GM21717 (cell line): ENCODE measurements around the gene TP53I13.

ENCODE experiments used
- ATAC-seq: cut with Tn5 transposase; IDR thresholded peaks from one replicate; pipeline ENCODE4 v1.9.1; 2021; ENCODE audit warnings: mild to moderate bottlenecking, moderate library complexity; ENCODE audit not compliant: unreplicated experiment

Gene TP53I13

GRCh38 chr17:29591737-29592608 lies 23.5 kb downstream of the TP53I13 start:
- ATAC-seq = no peak

- ATAC-seq = no peak
Measured at GRCh38 chr17:29592850-29593551, 24.5 kb downstream of the TP53I13 start, which contains the start of gene ANKRD13B. Gene ANKRD13B (plus strand): TSS chr17:29593132. CDS start chr17:29593622, 490 bp downstream.

DNA sequence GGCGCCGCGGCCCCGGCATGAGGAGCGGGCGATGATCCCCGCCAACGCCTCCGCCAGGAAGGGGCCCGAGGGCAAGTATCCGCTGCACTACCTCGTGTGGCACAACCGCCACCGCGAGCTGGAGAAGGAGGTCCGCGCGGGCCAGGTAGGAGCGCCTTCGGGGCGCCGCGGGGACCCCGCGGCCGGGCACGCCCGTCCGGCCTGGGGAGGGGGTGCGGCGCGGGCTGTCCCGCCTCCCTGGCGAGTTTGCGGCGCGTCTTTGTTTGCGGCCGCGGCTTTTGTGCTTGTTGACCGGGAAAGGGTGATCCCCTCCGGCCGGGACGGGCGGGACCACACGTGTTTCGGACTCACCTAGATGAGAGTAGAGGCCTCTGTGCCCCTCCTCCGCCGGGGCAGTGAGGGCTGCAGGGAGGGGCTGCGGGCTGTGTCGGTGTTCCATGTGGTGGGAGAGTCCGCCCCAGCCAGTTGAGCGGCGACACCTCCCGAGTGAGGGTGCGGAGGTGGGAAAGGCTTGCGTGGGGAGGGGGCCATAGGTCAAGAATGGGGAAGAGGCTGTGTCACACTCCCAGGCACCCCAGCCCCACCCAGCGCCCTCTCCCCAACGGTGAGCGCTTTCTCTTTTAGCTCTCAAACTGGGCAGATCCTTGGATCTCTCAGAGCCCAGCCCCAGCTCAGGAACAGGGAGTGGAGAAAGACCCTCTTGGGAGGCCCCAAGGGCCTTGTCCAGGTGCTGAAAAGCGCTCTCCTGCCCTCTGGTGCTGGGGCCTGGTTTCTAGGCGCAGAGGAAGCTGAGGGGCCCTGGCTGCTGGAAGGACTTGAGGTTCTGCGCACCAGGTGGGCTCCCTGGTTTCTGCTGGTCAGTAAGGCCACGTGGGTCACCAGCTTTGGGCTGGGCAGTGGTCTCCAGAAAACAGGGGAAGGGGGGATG lies 25.4 kb downstream of the TP53I13 start:
- ATAC-seq = no peak

GRCh38 chr17:29594519-29595090 lies 26.1 kb downstream of the TP53I13 start:
- ATAC-seq = no peak

- no peak for ATAC-seq
Measured at GRCh38 chr17:29595107-29595942, 26.8 kb downstream of the TP53I13 start.

DNA sequence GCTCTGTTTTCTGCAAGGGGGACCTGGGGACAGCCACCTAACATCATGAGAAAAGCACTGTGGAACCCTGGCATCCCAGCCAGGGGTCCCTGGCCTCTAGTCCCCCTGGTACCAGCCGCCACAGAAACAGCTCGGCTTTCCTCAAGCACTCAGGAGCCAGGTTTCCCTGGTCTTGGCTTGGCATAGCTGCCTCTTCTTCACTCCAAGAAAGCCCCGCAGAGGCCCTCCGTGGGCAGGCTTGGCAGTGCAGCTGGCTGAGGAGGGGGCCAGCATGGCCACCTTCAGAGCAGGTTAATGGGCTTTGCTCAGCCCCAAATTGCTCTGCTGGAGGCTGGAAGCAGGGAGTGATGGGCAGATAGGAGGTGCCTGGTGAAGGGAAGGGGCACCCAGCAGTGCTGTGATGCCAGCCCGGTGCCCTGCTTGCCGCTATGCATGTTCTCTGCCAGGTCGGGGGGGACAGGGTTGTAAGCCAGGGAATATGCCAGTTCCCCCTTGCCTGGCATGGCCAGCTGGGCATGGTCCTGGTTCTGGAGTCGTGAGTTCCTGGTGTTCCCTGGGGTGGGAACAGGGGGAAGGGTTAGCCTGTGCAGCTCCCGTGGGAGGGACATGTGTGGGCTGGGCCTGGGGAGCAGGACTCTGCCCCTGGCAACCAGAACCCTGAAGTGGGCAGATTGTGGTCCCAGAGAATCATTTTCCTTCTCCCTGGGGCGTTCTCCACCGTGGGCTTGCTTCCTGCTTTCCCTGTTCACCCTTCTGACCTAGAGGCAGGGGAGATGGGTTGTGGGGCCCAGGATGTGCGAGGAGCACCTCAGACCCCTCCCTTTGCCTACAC lies 27.7 kb downstream of the TP53I13 start:
- no peak for ATAC-seq

DNA sequence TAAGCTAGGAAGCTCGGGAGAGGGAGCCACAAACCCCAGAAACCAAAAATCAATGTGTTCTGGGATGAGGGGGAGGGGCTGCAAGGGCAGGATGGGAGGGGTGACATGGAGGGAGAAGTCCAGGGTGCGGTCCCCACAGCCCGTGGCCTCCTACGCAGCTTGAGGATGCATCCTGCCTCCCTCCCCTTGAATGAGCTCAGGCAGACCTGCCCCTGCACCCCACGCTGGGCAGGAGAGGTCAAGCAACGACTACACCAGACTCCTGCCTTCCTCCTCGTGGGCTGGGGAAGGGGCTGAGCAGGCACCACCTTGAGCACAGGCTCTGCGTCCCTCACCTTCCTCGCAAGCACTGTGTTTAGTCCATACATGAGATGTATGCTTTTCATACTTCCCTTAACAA lies 28.3 kb downstream of the TP53I13 start:
- no peak for ATAC-seq

GRCh38 chr17:29597361-29598172 lies 29.1 kb downstream of the TP53I13 start:
- ATAC-seq = no peak

DNA sequence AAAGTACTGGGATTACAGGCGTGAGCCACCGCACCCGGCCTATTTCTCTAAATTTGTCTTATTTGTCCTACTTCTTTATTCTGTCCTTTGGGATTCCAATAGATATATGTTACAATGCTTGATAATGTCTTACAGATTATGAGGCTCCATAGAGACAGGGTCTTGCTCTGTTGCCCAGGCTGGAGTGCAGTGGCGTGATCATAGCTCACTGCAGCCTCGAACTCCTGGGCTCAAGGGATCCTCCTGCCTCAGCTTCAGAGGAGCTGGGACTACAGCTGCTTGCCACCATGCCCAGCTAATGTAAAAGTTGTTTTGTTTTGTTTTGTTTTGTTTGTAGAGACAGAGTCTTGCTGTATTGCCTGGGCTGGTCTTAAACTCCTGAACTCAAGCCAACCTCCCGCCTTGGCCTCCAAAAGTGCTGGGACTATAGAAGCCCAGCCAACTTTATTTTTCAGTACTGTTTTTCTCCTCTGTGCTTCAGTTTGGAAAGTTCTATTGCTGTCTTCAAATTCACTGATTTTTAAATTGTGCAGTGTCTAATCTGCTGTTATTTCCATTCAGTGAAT lies 34.7 kb downstream of the TP53I13 start:
- ATAC-seq = no peak

DNA sequence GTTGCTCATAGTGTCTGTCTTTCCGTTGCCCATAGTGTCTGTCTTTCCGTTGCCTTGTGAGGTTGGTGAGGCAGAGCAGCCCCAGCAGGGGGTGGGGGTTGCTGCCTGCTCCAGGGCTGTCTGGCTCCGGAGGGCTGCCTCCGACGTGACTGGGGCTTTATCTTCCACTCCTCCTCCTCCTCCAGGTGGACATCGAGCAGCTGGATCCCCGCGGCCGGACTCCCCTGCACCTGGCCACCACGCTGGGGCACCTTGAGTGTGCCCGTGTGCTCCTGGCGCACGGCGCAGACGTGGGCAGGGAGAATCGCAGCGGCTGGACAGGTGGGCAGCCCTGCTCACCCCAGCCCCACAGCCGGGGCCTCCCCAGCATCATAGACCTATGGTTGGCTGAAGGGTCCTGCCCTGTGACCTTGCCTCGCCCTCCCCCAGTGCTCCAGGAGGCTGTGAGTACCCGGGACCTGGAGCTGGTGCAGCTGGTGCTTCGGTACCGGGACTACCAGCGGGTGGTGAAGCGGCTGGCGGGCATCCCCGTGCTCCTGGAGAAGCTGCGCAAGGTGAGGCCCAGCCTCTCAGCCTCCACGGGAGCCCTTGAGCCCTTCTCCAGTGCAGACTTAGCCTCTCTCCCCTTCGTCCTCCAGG lies 39.2 kb downstream of the TP53I13 start:
- no peak for ATAC-seq

GRCh38 chr17:29608986-29609385 lies 40.5 kb downstream of the TP53I13 start:
- ATAC-seq = no peak

GRCh38 chr17:29610395-29610794 lies 41.9 kb downstream of the TP53I13 start:
- no peak for ATAC-seq

GRCh38 chr17:29611351-29612093 lies 43.0 kb downstream of the TP53I13 start:
- no peak for ATAC-seq

DNA sequence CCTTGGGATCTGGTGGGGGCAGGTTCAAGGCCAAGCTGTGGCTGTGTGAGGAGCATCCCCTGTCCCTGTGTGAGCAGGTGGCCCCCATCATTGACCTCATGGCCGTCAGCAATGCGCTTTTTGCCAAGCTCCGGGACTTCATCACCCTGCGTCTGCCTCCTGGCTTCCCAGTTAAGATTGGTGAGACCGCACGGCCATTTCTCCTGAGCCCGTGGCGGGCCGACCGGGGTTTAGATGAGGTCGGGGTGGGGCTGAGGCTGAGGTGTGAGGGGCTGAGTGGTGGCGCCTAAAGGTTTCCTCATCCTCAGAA lies 43.5 kb downstream of the TP53I13 start:
- ATAC-seq = no peak

- ATAC-seq = no peak
Measured at GRCh38 chr17:29612404-29613280, 44.1 kb downstream of the TP53I13 start.

DNA sequence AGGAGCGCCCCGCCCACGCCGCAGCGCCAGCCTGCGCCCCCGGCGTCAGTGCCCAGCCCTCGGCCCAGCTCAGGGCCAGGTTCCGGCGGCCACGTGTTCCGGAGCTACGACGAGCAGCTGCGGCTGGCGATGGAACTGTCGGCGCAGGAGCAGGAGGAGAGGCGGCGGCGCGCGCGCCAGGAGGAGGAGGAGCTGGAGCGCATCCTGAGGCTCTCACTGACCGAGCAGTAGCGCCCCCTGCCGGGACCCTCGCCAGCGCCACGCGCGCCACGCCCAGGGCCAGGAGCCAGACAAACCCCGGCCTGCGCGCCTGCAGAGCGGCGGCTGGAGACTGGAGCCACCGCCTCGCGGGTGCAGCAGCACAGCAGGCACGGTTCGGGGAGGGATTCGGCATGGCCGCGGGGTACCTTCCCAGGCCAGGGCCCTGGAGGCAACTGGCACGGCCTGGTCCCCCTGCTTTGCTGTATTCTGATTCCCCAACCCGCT lies 44.9 kb downstream of the TP53I13 start:
- no peak for ATAC-seq
